DMS153 (cell line): ENCODE results near the gene KRI1.

Experiments used
- DNase-seq: peaks from one replicate; lab custom pipeline; 2025; lab: John Stamatoyannopoulos, UW

The KRI1 gene

GRCh38 chr19:10518444-10519361 lies 47.1 kb downstream of the KRI1 start:
- no peak for DNase-seq

GRCh38 chr19:10517760-10518443 lies 47.9 kb downstream of the KRI1 start:
- no peak for DNase-seq

- DNase-seq: no peak
These were observed 48.5 kb downstream of the KRI1 start, which contains the start of gene S1PR5 for GRCh38 chr19:10517361-10517759. Gene S1PR5 (minus strand): TSS chr19:10517447. CDS start chr19:10515011, 2,436 bp downstream.

DNA sequence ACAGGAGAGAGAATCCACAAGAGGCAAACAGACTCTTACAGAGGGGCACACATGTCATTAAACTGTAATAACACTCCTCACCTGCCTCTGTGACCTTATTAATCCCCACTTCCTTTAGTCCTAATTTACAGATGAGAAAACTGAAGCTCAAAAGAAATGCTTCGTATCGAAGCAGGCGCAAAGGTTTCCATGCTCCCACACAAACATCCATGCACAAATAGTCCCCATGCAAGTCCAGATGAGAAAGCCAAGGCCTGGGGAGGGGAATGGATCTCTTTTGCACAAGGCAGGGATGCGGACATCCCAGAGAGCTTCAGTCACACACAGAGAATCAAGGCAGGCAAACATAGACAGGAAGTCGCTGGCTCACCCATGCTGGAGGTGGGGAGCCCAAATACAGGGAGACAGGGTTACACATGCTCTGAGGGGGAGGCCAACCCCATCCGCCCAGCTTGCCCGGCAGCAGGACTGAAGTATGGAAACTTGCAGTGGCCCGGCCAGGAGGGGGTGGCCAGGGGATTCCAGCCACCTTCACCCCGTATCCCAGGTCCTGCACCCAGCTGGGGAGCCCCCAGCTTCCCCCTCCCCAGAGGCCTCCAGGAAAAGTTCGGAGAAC lies 49.0 kb downstream of the KRI1 start:
- DNase-seq: peak; percentile 27

- DNase-seq: no peak
These were observed 49.8 kb downstream of the KRI1 start for GRCh38 chr19:10516064-10516385.

GRCh38 chr19:10514211-10515145 lies 51.3 kb downstream of the KRI1 start:
- DNase-seq: no peak

DNA sequence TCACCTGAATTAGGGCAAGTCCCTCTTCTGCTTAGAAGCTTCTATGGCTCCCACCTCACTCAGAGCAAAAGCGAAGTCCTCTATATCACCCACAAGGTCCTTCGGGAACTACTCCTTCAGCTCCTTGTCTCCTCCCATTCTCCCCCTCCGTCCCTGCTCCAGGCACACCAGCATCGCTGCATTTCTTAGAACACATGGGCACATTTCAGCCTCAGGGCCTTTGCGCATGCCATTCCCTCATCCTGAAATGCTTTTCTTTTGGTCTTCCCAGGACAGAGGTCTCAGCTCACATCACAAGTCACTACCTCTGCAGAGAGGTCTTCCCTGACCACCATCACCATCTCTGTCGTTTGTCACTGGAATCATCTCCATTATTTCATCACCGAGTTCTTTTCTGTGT lies 52.6 kb downstream of the KRI1 start:
- no peak for DNase-seq

DNA sequence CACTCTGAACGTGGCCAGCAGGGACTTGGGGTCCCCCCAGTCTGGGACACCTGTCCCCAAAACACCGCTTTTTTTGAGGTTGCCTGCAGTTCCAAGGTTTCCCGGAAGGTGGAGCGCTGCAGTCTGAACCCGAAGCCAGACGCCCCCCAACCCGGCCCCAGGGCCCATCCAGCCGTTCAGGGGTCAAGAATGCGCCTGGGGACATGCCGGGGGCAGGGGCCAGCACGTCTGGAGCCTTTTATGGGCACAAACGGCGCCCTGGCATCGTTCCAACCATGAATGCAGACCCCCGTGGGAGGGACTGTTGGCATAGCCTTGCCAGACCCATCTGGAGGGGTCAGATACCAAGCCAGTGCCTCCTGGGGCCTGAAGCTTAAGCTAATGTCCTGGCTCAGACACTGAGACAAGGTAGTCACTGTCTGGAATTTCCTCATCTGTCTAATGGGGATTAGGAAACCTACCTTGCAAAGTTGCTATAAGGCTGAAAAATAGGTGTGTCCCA lies 55.5 kb downstream of the KRI1 start:
- DNase-seq: no peak

- no peak for DNase-seq
These were observed 57.1 kb downstream of the KRI1 start for GRCh38 chr19:10508707-10509106.

- DNase-seq: no peak
These were observed 57.8 kb downstream of the KRI1 start for GRCh38 chr19:10508036-10508435.

DNA sequence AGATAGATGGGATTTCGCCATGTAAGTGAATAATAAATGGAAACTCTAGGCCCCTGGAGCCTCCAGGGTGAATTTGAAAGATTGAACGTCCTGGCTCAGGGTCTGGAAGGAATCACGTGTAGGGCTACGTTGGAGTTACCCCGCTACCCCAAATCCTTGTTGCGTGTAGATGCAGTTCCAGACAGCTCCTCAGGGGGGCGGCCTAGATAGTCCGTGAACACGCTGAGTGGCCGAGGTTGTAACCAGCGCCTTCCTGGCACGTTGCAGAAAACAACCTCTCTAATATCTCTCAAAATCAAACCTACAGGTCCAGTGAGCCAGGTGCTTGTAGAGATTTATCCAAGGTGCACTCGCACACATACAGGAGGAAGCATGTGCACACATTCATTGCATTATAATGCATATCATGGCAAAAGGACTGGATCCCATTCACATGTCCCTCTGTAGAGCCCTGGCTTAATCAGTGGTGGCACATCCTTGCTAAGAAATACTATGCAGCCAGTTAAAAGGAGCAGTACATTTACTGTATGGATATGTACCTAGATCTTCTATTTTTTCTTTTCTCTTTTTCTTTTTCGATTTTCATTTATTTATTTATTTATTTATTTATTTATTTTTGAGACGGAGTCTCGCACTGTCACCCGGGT lies 60.1 kb downstream of the KRI1 start:
- no peak for DNase-seq
